Right forelimb (tissue), 1 donor: ENCODE results near the gene VGLL3.
"Not testable (repeated sequence)": the region's sequence is repeated elsewhere in the genome, so short reads cannot be mapped to it uniquely, and the experiment has no call there.

ENCODE experiments used
- DNase-seq: peaks from one replicate; pipeline ENCODE4 v3.0.0-alpha.2; 2018

The VGLL3 gene

DNA sequence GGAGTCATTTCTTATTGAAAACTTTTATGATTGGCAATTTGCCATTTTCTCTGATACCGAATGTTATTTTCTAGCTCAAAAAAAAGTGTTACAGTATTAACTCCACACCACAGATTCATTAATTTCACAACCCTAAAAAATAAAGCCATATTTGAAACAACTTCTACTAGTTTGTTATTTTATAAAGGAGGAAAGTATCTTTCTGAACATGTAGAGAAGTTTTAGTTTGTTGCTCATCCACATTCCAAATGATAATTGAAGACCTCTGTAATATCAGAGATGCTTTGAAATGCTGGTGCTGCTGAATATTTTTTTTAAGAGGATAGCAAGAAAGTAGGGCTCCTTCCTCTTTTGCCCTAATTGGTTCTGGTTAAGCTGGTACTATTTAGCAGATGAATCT, 1.9 kb downstream of the VGLL3 start:
- no peak for DNase-seq

DNA sequence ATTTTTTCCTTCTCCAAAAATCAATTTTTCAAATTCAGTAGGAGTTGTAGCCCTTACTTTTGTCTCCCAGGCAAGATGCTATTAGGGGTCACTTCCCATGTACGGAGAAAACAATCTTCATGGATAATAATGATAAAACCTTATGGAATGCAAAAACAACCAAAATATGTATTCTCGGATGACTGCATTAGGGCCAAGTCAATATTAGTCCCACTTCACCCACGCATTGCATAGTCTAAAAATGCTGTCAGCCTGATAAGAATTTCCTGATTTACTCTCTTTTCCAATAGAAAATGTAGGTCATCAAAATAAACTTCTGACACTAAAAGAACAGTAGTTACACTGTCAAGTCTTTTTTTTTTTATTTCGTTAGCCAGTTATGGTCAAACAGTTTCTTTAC, 2.7 kb downstream of the VGLL3 start:
- no peak for DNase-seq

DNA sequence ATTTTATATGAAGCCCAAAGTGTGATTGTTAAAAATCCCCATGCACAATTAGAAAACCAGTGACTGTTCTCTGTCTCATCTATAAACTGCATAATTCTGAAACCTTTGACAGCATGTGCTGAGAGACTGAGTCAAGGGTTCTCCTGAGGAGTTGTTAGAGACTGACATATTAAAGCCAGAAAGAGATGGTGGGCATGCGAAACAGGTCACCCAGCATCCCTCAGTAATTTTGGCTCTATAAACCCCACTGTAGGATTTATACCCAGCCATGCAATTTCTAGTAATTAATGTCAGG, 3.6 kb downstream of the VGLL3 start:
- DNase-seq: no peak

DNA sequence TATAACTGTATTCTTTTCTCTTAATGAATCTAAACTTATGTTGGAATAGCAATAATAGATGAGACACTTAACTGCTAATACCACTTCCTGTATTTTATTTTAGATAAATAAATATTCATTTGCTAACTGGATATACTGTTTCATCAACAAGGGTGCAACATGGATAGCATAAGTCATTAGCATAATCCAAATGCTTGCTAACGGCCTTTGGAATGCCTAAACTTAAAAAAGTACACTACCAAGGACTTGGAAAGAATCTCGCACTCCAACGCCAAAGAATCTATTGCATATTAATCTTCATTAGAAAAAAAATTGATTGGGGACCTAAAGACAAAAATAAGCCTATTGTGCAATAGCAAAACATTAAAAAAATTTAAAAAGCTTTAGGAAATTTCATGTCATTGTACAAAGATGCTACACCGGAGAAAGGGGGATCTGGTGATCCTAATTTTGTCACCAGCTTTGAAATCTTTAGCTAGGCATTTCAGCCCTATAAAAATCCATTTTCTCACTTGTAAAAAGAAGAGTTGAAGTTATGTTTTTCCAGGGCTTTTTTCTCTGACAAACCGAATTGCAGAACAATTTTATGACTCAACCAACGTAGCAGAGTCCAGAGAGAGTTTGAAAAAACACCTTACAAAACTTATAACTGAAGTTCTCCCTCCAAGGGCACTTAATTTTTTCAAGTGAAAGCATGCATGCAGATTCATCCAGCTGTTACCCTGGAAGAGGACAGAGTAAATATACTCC, 4.1 kb downstream of the VGLL3 start:
- DNase-seq: no peak

DNA sequence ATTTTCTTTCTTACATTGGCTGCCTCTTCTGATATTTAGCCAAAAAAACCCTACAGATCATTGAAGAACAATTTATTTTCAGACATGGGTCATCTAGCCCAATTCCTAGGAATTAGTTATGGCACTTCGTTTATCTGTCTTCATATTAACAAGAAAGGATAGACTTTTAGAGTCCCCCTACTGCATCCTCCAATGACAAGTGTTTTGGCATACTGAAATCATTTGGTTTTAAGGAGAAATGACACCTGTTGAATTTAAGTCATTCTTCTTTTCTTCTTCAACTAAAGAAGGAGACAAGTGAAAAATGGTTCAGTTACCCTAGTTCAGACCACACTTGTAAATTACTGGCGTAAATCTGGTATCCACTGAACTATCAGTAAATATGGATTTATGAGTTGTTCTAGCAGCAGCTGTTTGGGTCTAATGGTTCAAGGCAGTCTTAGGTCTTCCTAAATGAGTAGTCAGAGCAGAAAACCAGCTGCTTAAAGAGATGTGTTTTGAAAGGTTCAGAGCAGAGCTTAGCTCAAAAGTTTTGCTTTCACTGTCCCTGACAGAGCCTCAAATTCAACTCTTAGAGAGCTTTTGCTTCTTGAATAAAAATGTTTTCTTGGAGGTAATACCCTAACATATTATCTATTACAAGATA, 5.6 kb downstream of the VGLL3 start:
- no peak for DNase-seq

DNA sequence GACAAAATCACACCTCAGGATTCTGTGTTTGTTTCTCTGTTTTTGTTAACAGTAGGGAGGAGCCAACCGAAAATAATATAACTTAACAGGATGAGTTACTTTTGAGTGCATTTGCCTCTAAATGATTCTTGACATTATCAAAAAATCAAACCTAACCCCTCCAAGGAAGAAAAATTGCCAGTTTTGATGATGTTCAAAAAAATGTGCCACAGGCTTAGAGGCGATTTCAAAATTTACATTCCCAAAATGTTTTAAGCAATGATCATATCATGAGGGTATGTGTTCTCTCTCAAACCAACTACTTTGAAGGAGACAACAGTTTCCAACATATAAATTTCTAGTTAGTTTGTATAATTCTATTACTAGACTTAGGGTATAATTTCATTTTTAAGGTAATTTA, 6.7 kb downstream of the VGLL3 start:
- DNase-seq: no peak

DNA sequence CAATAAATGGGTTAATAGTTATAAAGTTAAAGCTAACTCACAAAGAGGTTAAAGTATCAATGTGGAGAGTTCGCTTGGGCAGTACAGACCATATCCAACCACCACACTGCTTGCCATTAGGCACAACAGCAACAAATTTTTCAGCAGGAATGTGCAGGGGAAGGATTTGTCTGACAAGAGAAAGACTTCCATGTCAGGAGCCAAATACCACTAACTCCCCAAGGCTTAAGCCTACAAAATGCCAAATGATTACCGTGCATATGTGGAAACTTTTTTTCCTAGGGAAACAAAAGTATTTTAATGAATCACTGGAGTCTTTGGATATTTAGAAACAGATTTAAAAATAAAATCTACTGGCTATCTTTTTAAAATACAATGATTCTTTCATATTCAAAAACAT, 8.1 kb downstream of the VGLL3 start:
- no peak for DNase-seq

DNA sequence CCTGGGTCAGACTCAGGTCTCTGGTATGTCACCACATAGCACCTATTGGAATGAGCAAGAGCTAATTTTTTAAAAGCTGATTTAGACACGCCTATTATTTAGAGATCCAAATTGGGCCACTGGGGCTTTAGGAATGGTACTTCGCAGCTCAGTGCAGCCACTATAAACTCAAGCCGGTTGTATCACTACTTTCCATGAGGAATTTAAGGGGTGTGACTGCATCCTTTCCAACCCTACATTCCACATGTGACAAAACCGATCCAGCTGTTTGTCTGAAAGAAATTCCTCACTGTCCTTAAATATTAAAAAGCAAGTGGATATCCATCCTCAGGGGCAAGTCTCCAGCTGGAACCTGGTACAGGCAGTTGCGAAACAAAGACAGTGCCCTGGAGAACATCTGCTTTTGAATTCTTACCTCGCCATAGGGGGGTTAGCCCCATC, 12.8 kb downstream of the VGLL3 start:
- no peak for DNase-seq

DNA sequence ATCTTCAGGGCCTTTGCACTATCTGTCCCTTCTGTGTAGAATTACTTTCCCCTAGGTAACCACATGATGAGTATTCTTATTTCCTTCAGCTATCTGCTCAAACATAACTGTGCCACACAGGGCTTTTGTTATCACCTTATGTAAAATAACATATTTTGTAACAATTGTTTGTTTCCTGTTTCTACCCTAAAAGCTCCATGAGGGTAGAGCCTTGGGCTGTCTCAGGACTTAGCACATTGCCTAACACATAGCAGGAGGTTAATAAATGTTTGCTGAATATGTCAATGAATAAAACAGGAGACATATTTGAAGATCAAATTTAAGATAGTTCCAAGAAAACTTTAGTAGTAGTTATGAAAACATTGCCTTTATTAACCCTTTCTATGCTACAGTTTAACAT, 14.7 kb downstream of the VGLL3 start:
- no peak for DNase-seq

DNA sequence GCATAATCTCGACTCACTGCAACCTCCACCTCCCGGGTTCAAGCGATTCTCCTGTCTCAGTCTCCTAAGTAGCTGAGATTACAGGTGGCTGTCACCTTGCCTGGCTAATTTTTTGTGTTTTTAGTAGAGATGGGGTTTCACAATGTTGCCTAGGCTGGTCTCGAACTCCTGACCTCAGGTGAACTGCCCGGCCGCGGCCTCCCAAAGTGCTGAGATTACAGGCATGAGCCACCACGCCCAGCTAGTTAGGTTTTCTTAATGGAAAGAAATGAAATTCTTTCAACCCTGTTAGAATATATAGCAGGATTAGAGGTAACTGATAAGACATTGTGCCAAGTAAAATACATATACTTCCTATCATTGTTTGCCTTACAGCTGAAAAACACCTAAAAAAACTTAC, 16.8 kb downstream of the VGLL3 start:
- DNase-seq: not testable (repeated sequence)

DNA sequence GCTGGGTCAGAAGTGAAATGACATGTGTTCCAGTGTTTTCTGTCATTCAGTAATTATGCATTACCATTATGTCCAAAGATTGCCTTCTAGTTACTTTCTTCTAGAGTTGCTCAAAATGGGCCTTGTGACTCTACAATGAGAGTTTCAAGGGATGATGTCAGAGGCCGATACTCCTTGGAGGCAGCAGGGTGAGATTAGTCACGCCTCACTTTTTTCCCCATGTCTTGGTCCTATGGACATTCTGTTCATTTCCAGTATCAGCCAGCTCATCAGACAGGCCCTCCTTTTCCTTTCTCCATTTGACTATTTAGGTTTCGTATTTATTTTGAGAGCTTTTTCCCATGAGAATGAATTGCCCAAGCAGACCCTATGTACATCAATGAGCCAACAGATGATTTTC, 17.5 kb downstream of the VGLL3 start:
- DNase-seq: no peak

DNA sequence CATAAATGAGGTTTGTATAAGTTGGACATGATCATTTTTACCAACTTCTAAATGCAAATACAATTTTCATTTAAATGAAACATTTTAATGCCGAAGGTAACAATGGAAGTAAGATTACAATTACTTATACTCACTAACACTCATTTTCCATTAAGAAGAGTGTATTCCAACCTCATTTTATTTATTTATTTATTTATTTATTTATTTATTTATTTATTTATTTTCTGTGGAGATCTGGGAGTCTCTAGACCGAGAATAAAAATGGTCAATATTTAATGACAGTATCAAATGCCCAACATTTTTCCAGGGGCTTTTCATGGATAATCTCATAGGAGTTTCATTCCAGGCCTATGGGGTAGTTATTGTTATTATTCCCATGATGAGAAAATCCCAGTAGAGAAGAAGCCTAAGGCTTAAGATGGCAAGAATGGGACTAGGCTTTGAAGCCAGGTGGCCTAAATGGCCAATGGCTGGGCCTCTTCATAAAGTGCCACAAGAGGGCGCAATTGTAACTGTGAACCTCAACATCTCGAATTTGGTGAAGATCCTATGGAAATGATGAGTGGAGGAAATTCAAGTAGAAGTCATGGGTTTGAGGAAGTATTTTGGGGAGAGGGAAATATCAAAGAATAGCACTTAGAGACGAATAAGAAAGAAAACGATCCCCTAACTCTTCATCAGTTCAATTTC, 21.3 kb downstream of the VGLL3 start:
- DNase-seq: no peak

DNA sequence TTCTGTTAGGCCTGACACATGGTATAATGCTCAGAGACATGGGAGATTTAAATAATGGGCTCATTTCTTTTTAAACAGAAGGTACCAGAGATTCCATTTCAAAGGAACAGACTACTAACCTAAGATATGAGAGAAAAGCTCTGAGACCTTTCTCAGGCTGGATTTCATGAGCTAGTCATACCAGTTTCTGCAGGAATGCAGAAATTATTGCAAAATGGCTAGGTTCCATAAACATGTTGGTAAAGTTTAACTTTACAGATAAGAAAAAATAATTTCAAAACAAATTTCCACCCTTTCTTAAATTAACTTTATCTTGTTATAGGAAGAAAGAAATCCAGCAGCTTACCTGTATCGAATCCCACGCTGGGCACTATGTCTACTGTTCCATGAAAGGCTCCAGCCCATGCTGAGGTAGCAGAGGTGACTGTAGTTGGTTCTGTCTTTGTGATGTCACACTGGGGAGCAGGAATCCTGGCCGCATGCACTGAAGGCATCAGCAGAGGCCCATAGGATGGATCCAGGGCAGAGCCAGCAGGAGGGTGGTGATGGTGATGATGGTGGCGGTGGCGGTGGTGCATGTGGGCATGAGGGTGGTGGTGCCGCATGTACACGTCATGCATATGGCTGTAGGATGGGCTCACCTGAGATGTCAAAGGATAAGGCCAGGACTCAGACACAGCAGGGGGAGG, 22.6 kb downstream of the VGLL3 start:
- no peak for DNase-seq

DNA sequence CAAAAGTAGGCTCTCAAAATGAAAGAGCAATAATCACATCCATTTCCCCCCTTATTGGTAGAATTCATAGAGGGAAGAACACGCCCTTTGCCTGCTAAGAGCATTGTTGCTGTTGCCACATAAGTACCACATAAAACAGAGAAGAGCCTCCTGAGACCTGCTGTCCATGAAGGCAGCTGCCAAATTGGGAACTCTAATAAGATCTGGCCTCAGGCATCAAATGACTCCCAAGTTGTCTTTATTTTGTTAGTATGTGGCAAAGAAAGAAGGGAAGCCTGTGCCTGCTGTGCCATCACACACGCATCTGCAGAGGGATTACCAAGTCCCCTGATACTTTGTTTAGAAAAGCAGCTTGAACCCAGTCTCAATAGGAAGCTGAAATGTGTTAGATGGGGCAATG, 23.9 kb downstream of the VGLL3 start:
- DNase-seq: no peak

DNA sequence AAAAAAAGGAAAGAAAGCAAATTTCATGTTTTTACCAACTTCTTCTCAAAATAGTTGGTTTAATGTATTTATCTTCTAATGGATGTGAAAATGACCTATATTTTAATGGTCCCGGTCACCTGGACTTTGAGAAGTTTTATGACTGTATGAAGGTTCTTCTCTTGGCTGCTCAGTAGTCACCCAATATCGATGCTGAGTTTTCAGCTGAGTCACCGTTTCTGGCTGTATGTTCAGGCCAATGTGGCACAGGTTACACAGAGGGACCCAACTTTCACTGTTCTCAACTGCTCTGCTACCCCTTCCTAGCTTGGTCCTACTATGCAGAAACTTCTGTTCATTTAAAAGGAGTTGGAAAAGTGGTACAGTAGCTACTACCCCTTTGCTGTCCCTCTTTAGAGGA, 25.8 kb downstream of the VGLL3 start:
- DNase-seq: no peak

DNA sequence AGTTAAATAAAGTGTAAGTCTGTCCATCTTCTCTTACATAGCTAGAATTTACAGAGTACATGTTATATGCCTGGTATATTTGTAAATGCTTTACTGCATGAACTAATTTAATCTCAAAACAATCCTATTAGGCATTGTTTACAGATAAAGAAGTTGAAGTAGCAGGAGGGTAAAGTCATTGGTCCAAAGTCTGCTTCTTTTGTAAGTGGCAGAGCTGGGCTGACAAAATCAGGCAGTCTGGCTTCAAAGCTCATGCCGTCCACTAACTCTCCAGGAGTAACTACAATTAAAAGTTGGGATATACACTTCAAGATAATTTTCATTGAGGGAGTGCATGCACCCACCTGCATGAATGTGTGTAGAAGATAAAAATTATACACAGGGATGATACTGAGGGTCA, 27.3 kb downstream of the VGLL3 start:
- no peak for DNase-seq

DNA sequence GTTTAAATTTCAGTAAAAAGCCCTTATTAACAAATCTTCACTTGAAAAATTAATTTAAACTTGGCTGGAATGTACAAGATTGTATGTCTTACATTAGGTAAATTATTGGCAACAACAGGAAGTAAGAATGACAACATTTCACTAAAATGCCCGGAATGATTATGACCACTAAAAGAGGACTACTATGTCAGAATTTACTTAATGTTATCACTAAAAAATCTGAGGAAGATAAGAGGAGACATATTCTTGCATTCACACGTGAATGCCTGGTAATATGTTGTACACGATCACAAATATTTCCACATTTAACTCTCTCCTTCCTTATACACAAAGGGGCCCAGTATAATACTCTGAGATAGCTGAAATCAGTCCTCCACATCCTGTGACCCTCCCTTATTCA, 29.7 kb downstream of the VGLL3 start:
- no peak for DNase-seq

DNA sequence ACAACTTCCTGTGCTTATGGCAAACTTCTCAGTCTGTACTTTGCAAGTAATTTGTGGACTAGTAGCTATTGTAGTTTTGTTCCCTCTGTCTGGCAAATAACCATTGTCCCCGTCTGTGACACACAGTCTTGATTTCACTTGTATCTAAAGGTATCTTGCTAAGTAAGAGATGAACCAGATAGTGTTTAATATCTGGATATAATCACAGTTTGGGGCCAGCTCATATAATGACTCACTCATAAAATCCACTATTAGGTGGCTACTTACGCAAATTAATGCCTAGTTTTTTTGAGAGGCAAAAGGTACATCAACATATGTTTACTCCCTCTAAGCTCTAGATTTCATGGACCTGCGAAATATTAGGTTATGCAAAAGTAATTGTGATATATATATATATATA, 30.4 kb downstream of the VGLL3 start:
- no peak for DNase-seq

DNA sequence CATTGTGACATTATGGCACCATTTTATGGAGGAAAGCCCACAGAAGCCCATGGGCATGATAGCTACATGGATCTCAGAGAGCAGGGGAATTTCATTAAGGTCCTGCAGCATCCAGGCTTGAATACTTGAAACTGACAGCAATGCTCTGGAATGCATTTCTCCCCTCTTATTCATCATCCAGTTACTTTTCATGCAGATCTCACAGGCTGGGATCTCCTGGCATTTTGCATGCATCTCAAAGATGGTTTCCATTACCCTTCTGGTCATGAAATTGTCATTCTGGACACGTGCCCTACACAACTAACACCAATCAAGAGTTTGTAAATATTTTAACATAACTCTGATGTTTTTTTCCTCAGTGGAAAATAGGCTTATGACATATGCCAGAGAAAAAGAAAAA, 32.4 kb downstream of the VGLL3 start:
- DNase-seq: no peak

DNA sequence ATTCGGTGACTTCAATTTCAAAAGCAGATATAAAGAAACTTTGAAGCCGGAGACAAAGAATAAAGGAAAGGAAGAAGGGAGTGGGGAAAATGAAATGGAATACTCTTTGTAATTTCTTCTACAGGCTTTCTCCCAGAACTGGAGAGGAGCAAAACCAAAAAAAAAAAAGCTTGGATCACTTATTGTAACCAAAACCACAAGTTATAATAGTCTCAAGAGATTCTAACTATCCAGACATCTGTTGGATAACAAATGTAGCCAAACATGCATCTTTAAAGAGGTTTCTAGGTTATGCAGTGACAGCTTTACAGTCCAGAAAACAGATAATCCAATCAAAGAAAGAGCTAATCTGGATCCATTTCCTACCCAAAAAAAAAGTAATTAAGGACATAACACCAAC, 36.2 kb downstream of the VGLL3 start:
- no peak for DNase-seq

DNA sequence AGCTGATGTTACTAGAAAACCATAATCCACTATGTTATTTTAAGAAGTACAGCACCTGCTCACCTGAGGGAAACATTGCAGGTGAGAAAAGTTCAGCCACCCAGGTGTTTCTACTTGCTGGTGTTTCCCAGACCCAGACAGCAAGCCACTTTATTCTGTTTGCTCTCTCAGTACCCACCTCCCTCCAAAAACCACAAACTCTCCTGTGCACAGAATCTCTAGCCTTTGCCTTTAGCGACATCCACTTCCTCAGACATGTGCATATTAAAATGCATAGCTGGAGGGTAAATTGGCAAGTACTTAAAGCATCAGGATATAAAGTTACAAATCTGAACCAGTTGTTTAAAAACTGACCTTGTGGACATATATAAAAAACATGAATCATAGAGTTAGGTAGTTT, 36.7 kb downstream of the VGLL3 start:
- DNase-seq: no peak

DNA sequence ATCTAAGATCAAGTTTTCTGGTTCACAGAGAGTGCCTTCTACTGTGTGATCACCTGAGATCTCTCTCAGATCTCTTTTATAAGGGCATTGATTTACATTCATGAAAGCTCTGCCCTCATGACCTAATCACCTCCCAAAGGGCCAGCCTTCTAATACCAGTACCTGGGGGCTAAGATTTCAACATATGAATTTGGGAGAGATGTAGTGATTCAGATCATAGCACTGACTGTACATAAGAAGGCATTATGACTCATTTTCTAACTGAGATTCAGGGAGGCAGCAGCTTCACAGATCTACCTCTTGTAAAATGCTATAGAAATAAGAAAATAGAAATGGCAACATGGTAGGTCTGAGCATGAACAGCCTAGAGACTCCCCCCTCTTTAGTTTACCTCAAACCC, 39.6 kb downstream of the VGLL3 start:
- DNase-seq: no peak

DNA sequence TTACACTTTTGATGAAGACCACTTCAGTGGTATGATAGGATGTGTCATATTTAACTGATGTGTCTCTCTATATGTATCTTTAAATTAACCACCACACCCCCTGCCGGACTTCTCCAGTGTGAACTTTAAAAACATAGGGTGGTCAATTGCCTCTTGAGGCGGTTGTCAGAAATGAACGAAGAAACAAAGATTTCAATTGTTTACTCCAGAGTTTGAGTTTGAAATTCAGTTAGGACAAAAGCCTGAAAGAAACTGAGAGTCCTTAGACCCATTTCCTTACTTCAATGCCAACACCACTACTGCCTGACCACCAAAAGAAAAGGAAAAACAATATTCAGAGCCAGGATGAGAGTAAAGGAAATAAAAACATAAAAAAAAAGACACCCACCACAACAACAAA, 40.2 kb downstream of the VGLL3 start:
- DNase-seq: no peak

DNA sequence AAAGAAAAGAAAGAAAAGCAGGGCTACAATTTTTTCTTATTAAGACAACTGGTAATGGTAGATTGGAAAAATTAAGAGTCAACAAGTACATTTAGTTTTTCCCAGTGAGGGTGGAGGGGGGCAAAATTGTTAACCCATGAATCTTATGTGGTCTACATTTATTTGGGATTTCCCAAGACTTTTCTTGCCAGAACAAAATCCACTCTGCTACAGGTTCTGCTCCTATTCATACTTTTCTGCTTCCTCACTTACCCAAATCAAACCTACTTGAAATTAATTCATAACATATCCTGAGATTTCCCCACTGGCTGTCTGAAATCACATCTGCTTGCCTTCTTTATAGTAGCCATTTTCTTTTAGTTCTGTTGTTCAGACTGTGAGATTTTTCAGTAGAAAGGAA, 41.1 kb downstream of the VGLL3 start:
- DNase-seq: no peak
